Fibroblast of the conjunctiva (primary cell): Measurements from ENCODE around the gene NUP37.
"Not testable (repeated sequence)": the region's sequence is repeated elsewhere in the genome, so short reads cannot be mapped to it uniquely, and the experiment has no call there.

Experiments used
- DNase-seq: peaks from one replicate; pipeline ENCODE4 v3.0.0-alpha.2; 2010; ENCODE audit warnings: low read depth

The NUP37 gene

GRCh38 chr12:102119674-102120563 lies at the start of gene NUP37, which contains the start of gene PARPBP:
Gene NUP37, minus strand, starts transcription at chr12:102120114. Its CDS starts 1,596 bp downstream, at chr12:102118518.
Gene PARPBP, plus strand, starts transcription at chr12:102120183. Its CDS starts 3,706 bp downstream, at chr12:102123889.
- DNase-seq, result peak; percentile 52

- peak; percentile 27 for DNase-seq
Measured at GRCh38 chr12:102167821-102168604, 48.1 kb upstream of the NUP37 start.

- DNase-seq, result no peak
Measured at GRCh38 chr12:102163383-102163782, 43.5 kb upstream of the NUP37 start.

GRCh38 chr12:102155206-102155605 lies 35.3 kb upstream of the NUP37 start:
- not testable (repeated sequence) for DNase-seq

GRCh38 chr12:102147062-102147587 lies 27.2 kb upstream of the NUP37 start:
- DNase-seq, result not testable (repeated sequence)

GRCh38 chr12:102144221-102144620 lies 24.3 kb upstream of the NUP37 start:
- DNase-seq, result no peak

GRCh38 chr12:102142866-102143373 lies 23.0 kb upstream of the NUP37 start:
- DNase-seq, result not testable (repeated sequence)

- not testable (repeated sequence) for DNase-seq
Measured at GRCh38 chr12:102137619-102138018, 17.7 kb upstream of the NUP37 start.

- not testable (repeated sequence) for DNase-seq
Measured at GRCh38 chr12:102131442-102131841, 11.5 kb upstream of the NUP37 start.

- not testable (repeated sequence) for DNase-seq
Measured at GRCh38 chr12:102130720-102131119, 10.8 kb upstream of the NUP37 start.

GRCh38 chr12:102121328-102121727 lies 1.4 kb upstream of the NUP37 start:
- not testable (repeated sequence) for DNase-seq

GRCh38 chr12:102120886-102121285 lies 972 bp upstream of the NUP37 start:
- DNase-seq, result no peak

GRCh38 chr12:102120564-102120873 lies 605 bp upstream of the NUP37 start:
- DNase-seq, result no peak

- DNase-seq, result no peak
Measured at GRCh38 chr12:102118874-102119273, 1.0 kb downstream of the NUP37 start.

GRCh38 chr12:102116392-102116791 lies 3.5 kb downstream of the NUP37 start:
- DNase-seq, result no peak

GRCh38 chr12:102114212-102114611 lies 5.7 kb downstream of the NUP37 start:
- no peak for DNase-seq

GRCh38 chr12:102110782-102111181 lies 9.1 kb downstream of the NUP37 start:
- DNase-seq, result no peak

- no peak for DNase-seq
Measured at GRCh38 chr12:102107970-102108369, 11.9 kb downstream of the NUP37 start.

GRCh38 chr12:102106905-102107304 lies 13.0 kb downstream of the NUP37 start:
- no peak for DNase-seq

GRCh38 chr12:102096855-102097254 lies 23.1 kb downstream of the NUP37 start:
- DNase-seq, result no peak

GRCh38 chr12:102095677-102096263 lies 24.1 kb downstream of the NUP37 start:
- DNase-seq, result peak; percentile 26

GRCh38 chr12:102093319-102093718 lies 26.6 kb downstream of the NUP37 start:
- no peak for DNase-seq
